CD14-positive monocyte (primary cell): ENCODE results near the gene KRTAP13-4. TPM values are rescaled to one million over a fixed set of nuclear protein-coding genes. Genes with fewer than 3 reads are reported as not detected.

ENCODE experiments used
- DNase-seq, 3 donors: peaks; one replicate each; pipeline ENCODE4 v3.0.0-alpha.2; 2011 to 2022
- H2AFZ ChIP-seq: 2 replicates; pipeline ENCODE4 v1.6.0; 2012; ENCODE audit warnings: mild to moderate bottlenecking, low read depth, low read length, inconsistent platforms; ENCODE audit not compliant: insufficient read depth, poor library complexity, severe bottlenecking
- H3K27ac ChIP-seq, 2 donors: 1 replicate in 1 of 2; 2 replicates in 1 of 2; pipeline ENCODE4 v1.5.1; 2012 to 2013; ENCODE audit warnings: low read length in 2 of 2, control low read depth in 1 of 2, inconsistent platforms in 1 of 2, low read depth in 1 of 2, mild to moderate bottlenecking in 1 of 2
- H3K27me3 ChIP-seq, 2 donors: one replicate each; pipeline versions ENCODE4 v1.6.0 to v1.6.1; 2011 to 2013; ENCODE audit warnings: low read length in 2 of 2; ENCODE audit not compliant: control insufficient read depth in 2 of 2, insufficient read depth in 2 of 2
- H3K36me3 ChIP-seq, 2 donors: replicated peaks in 1 of 2; 1 replicate in 1 of 2; 2 replicates in 1 of 2; pipeline versions ENCODE4 v1.5.1 to v1.6.1; 2012 to 2013; ENCODE audit warnings: low read length in 2 of 2, control low read depth in 1 of 2, inconsistent platforms in 1 of 2, mild to moderate bottlenecking in 1 of 2; ENCODE audit not compliant: insufficient read depth in 2 of 2, control insufficient read depth in 1 of 2
- H3K4me1 ChIP-seq, 2 donors: 1 replicate in 1 of 2; 2 replicates in 1 of 2; pipeline versions ENCODE4 v1.5.1 to v1.6.1; 2012 to 2013; ENCODE audit warnings: low read length in 2 of 2, control low read depth in 1 of 2, inconsistent platforms in 1 of 2, mild to moderate bottlenecking in 1 of 2, moderate library complexity in 1 of 2; ENCODE audit not compliant: insufficient read depth in 2 of 2, control insufficient read depth in 1 of 2
- H3K4me2 ChIP-seq: replicated peaks from 2 replicates; pipeline ENCODE3; 2012; ENCODE audit warnings: low read length, moderate library complexity, mild to moderate bottlenecking; ENCODE audit not compliant: poor library complexity, severe bottlenecking; ENCODE audit errors: extremely low read depth
- H3K4me3 ChIP-seq, 3 experiments: fragments of 200-600 bp in 1 of 3; sonication (generic) in 1 of 3; replicated peaks in 1 of 3; 1 replicate in 2 of 3; 2 replicates in 1 of 3; pipeline ENCODE4 v1.5.1; 2011 to 2013; ENCODE audit warnings: low read length in 3 of 3, mild to moderate bottlenecking in 3 of 3, control low read depth in 2 of 3, low read depth in 2 of 3, inconsistent platforms in 1 of 3, moderate library complexity in 1 of 3
- H3K79me2 ChIP-seq: 2 replicates; pipeline ENCODE4 v1.6.0; 2012; ENCODE audit warnings: mild to moderate bottlenecking, control low read depth, inconsistent platforms, low read length, moderate library complexity; ENCODE audit not compliant: insufficient read depth
- H3K9ac ChIP-seq: 2 replicates; pipeline ENCODE4 v1.6.0; 2017; ENCODE audit warnings: low read length, mild to moderate bottlenecking; ENCODE audit not compliant: insufficient read depth, poor library complexity, severe bottlenecking
- H3K9me3 ChIP-seq, 2 donors: replicated peaks in 1 of 2; 1 replicate in 1 of 2; 2 replicates in 1 of 2; pipeline versions ENCODE4 v1.5.1 to v1.6.1; 2012 to 2013; ENCODE audit warnings: low read length in 2 of 2, control low read depth in 1 of 2; ENCODE audit not compliant: control insufficient read depth in 1 of 2, insufficient read depth in 1 of 2
- H4K20me1 ChIP-seq: 2 replicates; pipeline ENCODE4 v1.6.0; 2012; ENCODE audit warnings: mild to moderate bottlenecking, low read length, control low read depth, moderate library complexity; ENCODE audit not compliant: insufficient read depth
- H3K27ac Mint-ChIP-seq, 7 donors: one replicate each; pipeline ENCODE4 v1.8.0; 2020; ENCODE audit warnings: mild to moderate bottlenecking in 7 of 7, mixed read lengths in 7 of 7, moderate library complexity in 6 of 7, inconsistent platforms in 2 of 7
- H3K27me3 Mint-ChIP-seq, 3 donors: one replicate each; pipeline ENCODE4 v1.8.0; 2021 to 2022; ENCODE audit warnings: low read depth in 3 of 3, mild to moderate bottlenecking in 3 of 3, mixed read lengths in 3 of 3, moderate library complexity in 3 of 3, inconsistent platforms in 1 of 3
- H3K36me3 Mint-ChIP-seq, 2 donors: one replicate each; pipeline ENCODE4 v1.8.0; 2020; ENCODE audit warnings: mixed read lengths in 2 of 2, inconsistent platforms in 1 of 2, mild to moderate bottlenecking in 1 of 2
- H3K4me1 Mint-ChIP-seq: one replicate; pipeline ENCODE4 v1.8.0; 2020; ENCODE audit warnings: mild to moderate bottlenecking, mixed read lengths
- H3K4me3 Mint-ChIP-seq, 2 donors: one replicate each; pipeline ENCODE4 v1.8.0; 2020; ENCODE audit warnings: mild to moderate bottlenecking in 2 of 2, mixed read lengths in 2 of 2, moderate library complexity in 1 of 2
- H3K9me3 Mint-ChIP-seq, 7 donors: one replicate each; pipeline ENCODE4 v1.8.0; 2020 to 2022; ENCODE audit warnings: mixed read lengths in 7 of 7, mild to moderate bottlenecking in 6 of 7, moderate library complexity in 6 of 7, inconsistent platforms in 2 of 7
- WGBS: methylation state at CpG from one replicate; pipeline ENCODE4 v1.1.5; 2013; ENCODE audit warnings: missing lambda C conversion rate; ENCODE audit not compliant: insufficient coverage; 5-methylcytosine and 5-hydroxymethylcytosine counted together
- intact Hi-C, 2 donors: fragments of 100-400 bp; cut with micrococcal nuclease; formaldehyde crosslinking; loops; one replicate each; pipeline versions ENCODE4 v1.15.0 to v1.15.1; 2023
- polyA minus RNA-seq: library from RNA; depleted of rRNA, polyadenylated mRNA; stranded (reverse); fragments of >200 nt; gene quantifications from 2 replicates; pipeline ENCODE4 v1.2.3, GENCODE V29; 2012
- polyA plus RNA-seq, 3 donors: library from polyadenylated mRNA; depleted of rRNA in 1 of 3; unstranded in 2 of 3; stranded (reverse) in 1 of 3; fragments of 300-500 nt in 2 of 3; fragments of >200 nt in 1 of 3; fragmentation: Illumina TruSeq in 2 of 3; gene quantifications; 1 replicate in 2 of 3; 2 replicates in 1 of 3; pipeline ENCODE4 v1.2.3, GENCODE V29; 2012 to 2021
- total RNA-seq, 12 experiments: library from RNA in 1 of 12; stranded (reverse) in 1 of 12; fragments of 120-200 nt in 1 of 12; gene quantifications; one replicate each; pipeline ENCODE4 v1.2.4 and lab custom pipeline; 2013 to 2026; ENCODE audit warnings: mixed read lengths in 6 of 12, inconsistent platforms in 1 of 12
- TF ChIP-seq, protein P1 (sequence below): fragments of 200-600 bp; IDR thresholded peaks from one replicate; pipeline ENCODE4 v1.8.0; 2022; ENCODE audit warnings: antibody characterized with exemption, mild to moderate bottlenecking

Gene KRTAP13-4, protein sequence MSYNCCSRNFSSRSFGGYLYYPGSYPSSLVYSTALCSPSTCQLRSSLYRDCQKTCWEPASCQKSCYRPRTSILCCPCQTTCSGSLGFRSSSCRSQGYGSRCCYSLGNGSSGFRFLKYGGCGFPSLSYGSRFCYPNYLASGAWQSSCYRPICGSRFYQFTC
- not detected for total RNA-seq (2013)
- polyA plus RNA-seq (not detected), polyA minus RNA-seq (not detected in 2 replicates), total RNA-seq (lab: John Stamatoyannopoulos, UW) (0 to 0.15 (median 0) reads per million in 11 experiments)

GRCh38 chr21:30430170-30430655 is at the start of gene KRTAP13-4:
TSS of gene KRTAP13-4 (plus strand) at chr21:30430220. CDS start at chr21:30430276, 56 bp downstream.
- intact Hi-C loops: no loop called here
- H3K27me3 ChIP-seq: no peaks in the 10 kb centered on the region

GRCh38 chr21:30382201-30382600 is 47.8 kb upstream of the KRTAP13-4 start:
- Mint-ChIP-seq H3K4me3 (no peak overlapping the region), H3K36me3 (no peaks in the 10 kb centered on the region), H3K9me3 (peaks cover 0 to 4% (median 2%) of the 10 kb centered on the region in 7 donors), H3K27me3 (peaks cover 0 to 3% (median 2%) of the 10 kb centered on the region in 3 donors), H3K4me1 (no peaks in the 10 kb centered on the region), H3K27ac (no peak overlapping the region)
- no peak overlapping the region for H2AFZ ChIP-seq
- no peak overlapping the region for H3K4me2 ChIP-seq
- H3K27me3 ChIP-seq: no peaks in the 10 kb centered on the region
- no peaks in the 10 kb centered on the region for H3K79me2 ChIP-seq
- DNase-seq: no peak
- H4K20me1 ChIP-seq: no peaks in the 10 kb centered on the region
- no peak overlapping the region for H3K9ac ChIP-seq
- H3K36me3 ChIP-seq: no peaks in the 10 kb centered on the region
- WGBS: no CpG with 5 or more reads among the region's 1 CpG
- no peak overlapping the region for H3K27ac ChIP-seq
- no peaks in the 10 kb centered on the region for H3K4me1 ChIP-seq
- intact Hi-C loops: no loop called here
- TF ChIP-seq, protein P1, sequence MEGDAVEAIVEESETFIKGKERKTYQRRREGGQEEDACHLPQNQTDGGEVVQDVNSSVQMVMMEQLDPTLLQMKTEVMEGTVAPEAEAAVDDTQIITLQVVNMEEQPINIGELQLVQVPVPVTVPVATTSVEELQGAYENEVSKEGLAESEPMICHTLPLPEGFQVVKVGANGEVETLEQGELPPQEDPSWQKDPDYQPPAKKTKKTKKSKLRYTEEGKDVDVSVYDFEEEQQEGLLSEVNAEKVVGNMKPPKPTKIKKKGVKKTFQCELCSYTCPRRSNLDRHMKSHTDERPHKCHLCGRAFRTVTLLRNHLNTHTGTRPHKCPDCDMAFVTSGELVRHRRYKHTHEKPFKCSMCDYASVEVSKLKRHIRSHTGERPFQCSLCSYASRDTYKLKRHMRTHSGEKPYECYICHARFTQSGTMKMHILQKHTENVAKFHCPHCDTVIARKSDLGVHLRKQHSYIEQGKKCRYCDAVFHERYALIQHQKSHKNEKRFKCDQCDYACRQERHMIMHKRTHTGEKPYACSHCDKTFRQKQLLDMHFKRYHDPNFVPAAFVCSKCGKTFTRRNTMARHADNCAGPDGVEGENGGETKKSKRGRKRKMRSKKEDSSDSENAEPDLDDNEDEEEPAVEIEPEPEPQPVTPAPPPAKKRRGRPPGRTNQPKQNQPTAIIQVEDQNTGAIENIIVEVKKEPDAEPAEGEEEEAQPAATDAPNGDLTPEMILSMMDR: no peak
- peaks cover 5 to 7% of the 10 kb centered on the region in 2 donors for H3K9me3 ChIP-seq
- no peak overlapping the region for H3K4me3 ChIP-seq

More at GRCh38 chr21:30430170-30430655, at the start of gene KRTAP13-4:
- Mint-ChIP-seq H3K9me3 (peaks cover 0 to 3% (median 0%) of the 10 kb centered on the region in 7 donors), H3K27me3 (peaks cover 0 to 4% (median 0%) of the 10 kb centered on the region in 3 donors), H3K4me3 (no peak within 1 kb of the TSS), H3K36me3 (no peaks in the 10 kb centered on the region), H3K4me1 (no peaks in the 10 kb centered on the region), H3K27ac (no peak within 1 kb of the TSS)
- Histone ChIP-seq H3K4me3 (no peak within 1 kb of the TSS), H3K4me2 (no peak within 1 kb of the TSS), H3K9me3 (no peaks in the 10 kb centered on the region), H3K9ac (no peak within 1 kb of the TSS), H4K20me1 (no peaks in the 10 kb centered on the region), H3K79me2 (no peaks in the 10 kb centered on the region), H2AFZ (no peak within 1 kb of the TSS), H3K27ac (no peak within 1 kb of the TSS), H3K4me1 (no peaks in the 10 kb centered on the region), H3K36me3 (no peaks in the 10 kb centered on the region)
- TF ChIP-seq, protein P1: no peak
- WGBS: 79% methylated on average over 7 of the region's 9 CpGs
- DNase-seq: no peak
